Tibial nerve (tissue), 4 donors: ENCODE results near the gene C1orf198.

Experiments used
- CTCF ChIP-seq, 5 experiments: fragments of 200-600 bp in 3 of 5; fragments of 450-650 bp in 2 of 5; sonication (generic) in 3 of 5; IDR thresholded peaks; one replicate each; pipeline ENCODE4 v1.5.1; 2016 to 2019; ENCODE audit warnings: antibody characterized with exemption in 5 of 5, mild to moderate bottlenecking in 3 of 5, moderate library complexity in 2 of 5
- EP300 ChIP-seq, 2 donors: sonication (generic); formaldehyde crosslinking; IDR thresholded peaks; one replicate each; pipeline ENCODE4 v1.6.1; 2017; ENCODE audit warnings: antibody characterized with exemption in 2 of 2, mild to moderate bottlenecking in 1 of 2
- POLR2A ChIP-seq, 2 donors: fragments of 450-650 bp; IDR thresholded peaks; one replicate each; pipeline ENCODE4 v1.6.1; 2017; ENCODE audit warnings: antibody characterized with exemption in 2 of 2, mild to moderate bottlenecking in 2 of 2, moderate library complexity in 2 of 2

- TF ChIP-seq CTCF (IDR thresholded peaks at IDR 0.05) (no peak), EP300 (IDR thresholded peaks at IDR 0.05) (no peak), POLR2A (IDR thresholded peaks at IDR 0.05) (no peak)
Measured at GRCh38 chr1:230831771-230832170, 36.5 kb downstream of the C1orf198 start.
